NCI-H128 (cell line): ENCODE measurements around the gene ZNF41.

Experiments used
- DNase-seq: peaks from one replicate; lab custom pipeline; 2025; ENCODE audit not compliant: unreplicated experiment; lab: John Stamatoyannopoulos, UW

The ZNF41 gene

DNA sequence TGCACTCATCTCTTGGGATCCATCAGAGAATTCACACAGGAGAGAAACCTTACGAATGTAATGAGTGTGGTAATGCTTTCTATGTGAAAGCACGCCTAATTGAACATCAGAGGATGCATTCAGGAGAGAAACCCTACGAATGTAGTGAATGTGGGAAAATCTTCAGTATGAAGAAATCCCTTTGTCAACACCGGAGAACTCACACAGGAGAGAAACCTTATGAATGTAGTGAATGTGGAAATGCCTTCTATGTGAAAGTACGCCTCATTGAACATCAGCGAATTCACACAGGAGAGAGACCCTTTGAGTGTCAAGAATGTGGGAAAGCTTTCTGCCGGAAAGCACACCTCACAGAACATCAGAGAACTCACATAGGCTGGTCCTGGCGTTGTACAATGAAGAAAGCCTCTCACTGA is 69.8 kb downstream of the ZNF41 start:
- DNase-seq: no peak
